ENCODE results near the gene RAD9A. TPM values are rescaled to one million over a fixed set of nuclear protein-coding genes. Genes with fewer than 3 reads are reported as not detected.

The RAD9A gene
- total RNA-seq, 2 donors from 2014 or later = 6.2 to 6.5 TPM

- Histone ChIP-seq H3K9me3 (no peaks in the 10 kb centered on the region), H3K36me3 (no peaks in the 10 kb centered on the region), H3K4me3 (no peak overlapping the region), H3K27me3 (no peaks in the 10 kb centered on the region), H3K4me1 (peaks cover 0 to 62% of the 10 kb centered on the region in 2 donors), H3K27ac (peak overlapping the region; percentile 87 to 90)
- TF ChIP-seq CTCF (IDR thresholded peaks at IDR 0.05) = no peak
- no peak for DNase-seq (ENCODE audit: low spot score)
Observed at GRCh38 chr11:67417425-67417824, 25.6 kb downstream of the RAD9A start.

- Histone ChIP-seq H3K4me3 (no peak overlapping the region), H3K27ac (peak overlapping the region; percentile 87 to 90), H3K9me3 (no peaks in the 10 kb centered on the region), H3K4me1 (peaks cover 0 to 62% of the 10 kb centered on the region in 2 donors), H3K27me3 (no peaks in the 10 kb centered on the region), H3K36me3 (no peaks in the 10 kb centered on the region)
- DNase-seq (ENCODE audit: low spot score) = no peak
- TF ChIP-seq CTCF (IDR thresholded peaks at IDR 0.05) = no peak
Observed at GRCh38 chr11:67418476-67419281, 26.9 kb downstream of the RAD9A start.

GRCh38 chr11:67419325-67420049 lies 27.7 kb downstream of the RAD9A start:
- Histone ChIP-seq H3K27me3 (no peaks in the 10 kb centered on the region), H3K4me1 (peaks cover 0 to 62% of the 10 kb centered on the region in 2 donors), H3K4me3 (no peak overlapping the region), H3K27ac (peak overlapping the region; percentile 87 to 90), H3K9me3 (no peaks in the 10 kb centered on the region), H3K36me3 (no peaks in the 10 kb centered on the region)
- TF ChIP-seq CTCF (IDR thresholded peaks at IDR 0.05) = no peak
- no peak for DNase-seq (ENCODE audit: low spot score)

GRCh38 chr11:67420147-67420645 lies 28.4 kb downstream of the RAD9A start:
- H3K4me1 ChIP-seq = peaks cover 0 to 57% of the 10 kb centered on the region in 2 donors
- no peak for DNase-seq (ENCODE audit: low spot score)
- peak overlapping the region; percentile 87 to 90 for H3K27ac ChIP-seq
- H3K36me3 ChIP-seq = no peaks in the 10 kb centered on the region
- no peaks in the 10 kb centered on the region for H3K27me3 ChIP-seq
- TF ChIP-seq CTCF (IDR thresholded peaks at IDR 0.05) = no peak
- H3K4me3 ChIP-seq = peak overlapping the region; percentile 34 to 63
- H3K9me3 ChIP-seq = no peaks in the 10 kb centered on the region

GRCh38 chr11:67420646-67421429 lies 29.1 kb downstream of the RAD9A start:
- H3K9me3 ChIP-seq = no peaks in the 10 kb centered on the region
- H3K27me3 ChIP-seq = no peaks in the 10 kb centered on the region
- peaks cover 0 to 52% of the 10 kb centered on the region in 2 donors for H3K4me1 ChIP-seq
- peak; percentile 97 for DNase-seq (ENCODE audit: low spot score)
- peak overlapping the region; percentile 34 to 63 for H3K4me3 ChIP-seq
- no peaks in the 10 kb centered on the region for H3K36me3 ChIP-seq
- H3K27ac ChIP-seq = peak overlapping the region; percentile 87 to 90
- TF ChIP-seq CTCF (IDR thresholded peaks at IDR 0.05) = no peak

Measured in right atrium auricular region (tissue), 2 donors.